HG02884 (cell line): ENCODE data around the gene MLXIPL.
A peak's percentile ranks its signal among the peaks of the same experiment; 100 is the strongest.
"Not testable (repeated sequence)": the region's sequence is repeated elsewhere in the genome, so short reads cannot be mapped to it uniquely, and the experiment has no call there.

Experiments
- ATAC-seq: cut with Tn5 transposase; IDR thresholded peaks from one replicate; pipeline ENCODE4 v1.9.1; 2021; ENCODE audit warnings: mild to moderate bottlenecking, moderate library complexity; ENCODE audit not compliant: unreplicated experiment

MLXIPL gene, protein sequence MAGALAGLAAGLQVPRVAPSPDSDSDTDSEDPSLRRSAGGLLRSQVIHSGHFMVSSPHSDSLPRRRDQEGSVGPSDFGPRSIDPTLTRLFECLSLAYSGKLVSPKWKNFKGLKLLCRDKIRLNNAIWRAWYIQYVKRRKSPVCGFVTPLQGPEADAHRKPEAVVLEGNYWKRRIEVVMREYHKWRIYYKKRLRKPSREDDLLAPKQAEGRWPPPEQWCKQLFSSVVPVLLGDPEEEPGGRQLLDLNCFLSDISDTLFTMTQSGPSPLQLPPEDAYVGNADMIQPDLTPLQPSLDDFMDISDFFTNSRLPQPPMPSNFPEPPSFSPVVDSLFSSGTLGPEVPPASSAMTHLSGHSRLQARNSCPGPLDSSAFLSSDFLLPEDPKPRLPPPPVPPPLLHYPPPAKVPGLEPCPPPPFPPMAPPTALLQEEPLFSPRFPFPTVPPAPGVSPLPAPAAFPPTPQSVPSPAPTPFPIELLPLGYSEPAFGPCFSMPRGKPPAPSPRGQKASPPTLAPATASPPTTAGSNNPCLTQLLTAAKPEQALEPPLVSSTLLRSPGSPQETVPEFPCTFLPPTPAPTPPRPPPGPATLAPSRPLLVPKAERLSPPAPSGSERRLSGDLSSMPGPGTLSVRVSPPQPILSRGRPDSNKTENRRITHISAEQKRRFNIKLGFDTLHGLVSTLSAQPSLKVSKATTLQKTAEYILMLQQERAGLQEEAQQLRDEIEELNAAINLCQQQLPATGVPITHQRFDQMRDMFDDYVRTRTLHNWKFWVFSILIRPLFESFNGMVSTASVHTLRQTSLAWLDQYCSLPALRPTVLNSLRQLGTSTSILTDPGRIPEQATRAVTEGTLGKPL

DNA sequence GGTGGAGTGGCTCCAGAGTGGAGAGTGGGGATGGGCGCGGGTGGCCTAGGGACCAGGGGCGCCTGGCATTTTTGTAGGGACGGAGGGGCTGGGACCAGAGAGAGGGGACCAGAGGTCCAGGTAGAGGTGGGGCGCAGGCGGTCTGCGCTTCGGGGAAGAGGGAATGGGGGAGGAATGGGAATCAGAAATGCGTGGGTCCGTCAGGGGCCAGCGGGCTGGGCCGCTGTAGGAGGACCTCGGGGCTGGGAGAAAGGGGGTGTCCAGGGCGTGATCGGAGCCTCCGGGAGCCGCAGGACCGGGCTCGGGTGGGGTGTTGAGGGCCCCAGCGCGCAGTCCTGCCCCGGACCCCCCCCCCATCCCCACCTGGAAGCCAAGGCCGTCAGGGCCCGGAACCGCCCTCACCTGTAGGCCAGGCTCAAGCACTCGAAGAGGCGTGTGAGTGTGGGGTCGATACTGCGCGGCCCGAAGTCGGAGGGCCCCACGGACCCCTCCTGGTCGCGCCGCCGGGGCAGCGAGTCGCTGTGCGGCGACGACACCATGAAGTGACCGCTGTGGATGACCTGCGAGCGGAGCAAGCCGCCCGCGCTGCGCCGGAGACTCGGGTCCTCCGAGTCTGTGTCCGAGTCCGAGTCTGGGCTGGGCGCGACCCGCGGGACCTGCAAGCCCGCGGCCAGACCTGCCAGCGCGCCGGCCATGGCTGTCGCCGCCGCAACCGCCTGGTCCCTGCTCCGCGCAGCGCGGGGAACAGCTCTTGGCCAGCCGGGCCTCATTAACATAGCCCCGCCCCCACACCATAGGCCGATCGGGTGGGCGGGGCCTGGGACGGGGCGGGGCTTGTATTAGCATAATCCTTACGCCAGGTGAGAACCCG is at the start of gene MLXIPL:
Gene MLXIPL (minus strand): TSS at position 725 of the 871 bp plus-strand sequence. CDS start 30 bp downstream, at position 695.
- no peak for ATAC-seq

DNA sequence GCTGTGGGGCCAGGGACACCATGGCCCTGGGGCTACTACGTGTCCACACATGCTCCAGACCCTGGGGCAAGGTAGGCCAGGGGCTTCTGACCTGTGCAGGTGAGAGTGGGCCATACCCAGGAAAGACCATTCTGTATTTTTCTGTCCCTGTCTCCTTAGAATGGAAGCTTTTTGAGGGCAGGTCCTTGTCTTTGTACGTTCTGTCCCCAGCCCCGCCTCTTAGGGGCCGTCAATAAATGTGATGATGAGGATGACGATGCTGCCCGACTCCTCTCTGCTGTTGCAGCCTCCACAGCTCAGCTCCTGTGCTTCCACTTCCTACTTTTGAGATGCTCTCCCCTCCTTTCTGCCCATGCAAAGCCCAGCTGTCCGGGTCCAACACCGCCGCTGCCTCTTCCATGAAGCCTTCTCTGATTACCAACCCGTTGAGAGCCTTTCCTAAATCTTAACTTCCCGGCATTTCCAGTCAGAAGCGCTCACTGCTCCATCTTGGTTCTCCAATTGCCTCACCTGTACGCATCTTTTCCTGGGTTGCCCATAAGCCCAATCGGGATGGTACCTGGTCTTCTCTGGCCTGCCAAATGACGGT is 47.6 kb upstream of the MLXIPL start:
- ATAC-seq: no peak

DNA sequence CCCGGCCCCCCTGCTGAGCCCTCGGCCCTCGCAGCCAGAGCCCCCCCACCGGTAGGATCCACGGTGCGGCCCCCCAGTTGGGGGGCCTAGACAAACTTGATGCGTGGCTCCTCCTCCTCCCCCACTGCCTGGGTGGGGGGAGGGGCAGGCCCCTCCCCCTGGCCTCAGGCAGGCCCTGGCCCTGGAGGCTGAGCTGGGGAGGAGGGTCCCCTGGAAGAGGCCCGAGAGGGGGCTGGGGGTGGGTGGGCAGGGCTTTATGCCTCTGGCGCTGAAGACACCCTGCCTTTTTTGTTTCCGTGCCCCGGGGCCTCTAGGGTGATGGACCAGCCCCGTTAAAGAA is 47.0 kb upstream of the MLXIPL start:
- ATAC-seq: no peak

DNA sequence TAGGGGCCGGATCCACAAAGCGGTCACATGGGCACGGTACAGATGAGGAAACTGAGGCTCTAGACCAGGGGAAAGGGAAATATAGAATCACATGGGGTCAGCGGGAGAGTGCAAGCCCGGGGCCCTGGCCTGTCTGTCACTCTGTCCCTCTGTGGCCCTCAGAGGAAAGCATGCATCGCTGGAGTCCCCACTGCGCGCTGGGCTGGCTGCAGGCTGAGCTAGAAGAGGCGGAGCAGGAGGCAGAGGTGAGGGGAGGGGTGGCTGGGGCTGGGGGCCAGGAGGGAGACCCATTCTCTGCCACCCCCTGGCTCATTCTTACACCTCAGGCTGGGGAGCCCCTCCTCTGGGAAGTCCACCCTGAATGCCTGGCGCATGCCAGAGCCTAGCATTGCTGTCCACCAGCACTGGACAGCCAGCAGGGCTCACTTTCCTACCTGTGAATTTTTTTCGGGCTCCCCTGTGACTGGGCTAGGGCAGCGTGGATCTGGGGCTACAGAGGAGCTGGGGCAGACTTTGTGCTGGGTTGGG is 45.6 kb upstream of the MLXIPL start:
- ATAC-seq: no peak

DNA sequence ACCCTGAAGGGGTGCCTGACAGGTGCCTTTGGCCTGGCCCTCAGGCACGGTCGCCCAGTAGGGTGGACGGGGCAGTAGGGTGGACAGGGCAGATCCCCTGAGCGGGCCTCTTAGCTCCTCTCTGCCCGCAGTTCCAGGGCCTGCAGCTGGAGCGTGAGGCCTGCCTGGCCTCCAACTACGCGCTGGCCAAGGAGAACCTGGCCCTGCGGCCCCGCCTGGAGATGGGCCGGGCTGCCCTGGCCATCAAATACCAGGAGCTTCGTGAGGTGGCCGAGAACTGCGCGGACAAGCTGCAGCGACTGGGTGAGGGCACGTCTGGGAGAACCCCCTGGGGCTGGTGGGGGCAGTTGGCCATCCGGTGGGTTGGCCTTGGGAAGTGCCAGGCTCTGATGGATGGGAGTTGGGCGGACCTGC is 45.0 kb upstream of the MLXIPL start:
- no peak for ATAC-seq

DNA sequence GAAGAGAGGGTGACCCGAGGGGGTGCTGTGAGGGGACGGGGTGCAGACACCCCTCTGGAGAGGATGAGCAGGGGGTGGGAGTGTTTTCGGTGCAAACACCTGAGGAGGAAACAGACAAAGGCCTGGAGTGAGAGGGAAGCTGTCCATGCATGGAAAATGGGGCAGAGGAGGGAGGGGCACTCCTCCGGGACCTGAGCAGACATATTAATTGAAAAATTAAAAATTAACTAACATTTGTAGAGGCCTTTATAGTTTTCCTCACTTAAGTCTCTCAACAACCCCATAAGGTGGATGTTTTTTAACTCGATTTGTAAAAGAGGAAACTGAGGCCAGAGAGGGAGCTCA is 44.5 kb upstream of the MLXIPL start:
- no peak for ATAC-seq

DNA sequence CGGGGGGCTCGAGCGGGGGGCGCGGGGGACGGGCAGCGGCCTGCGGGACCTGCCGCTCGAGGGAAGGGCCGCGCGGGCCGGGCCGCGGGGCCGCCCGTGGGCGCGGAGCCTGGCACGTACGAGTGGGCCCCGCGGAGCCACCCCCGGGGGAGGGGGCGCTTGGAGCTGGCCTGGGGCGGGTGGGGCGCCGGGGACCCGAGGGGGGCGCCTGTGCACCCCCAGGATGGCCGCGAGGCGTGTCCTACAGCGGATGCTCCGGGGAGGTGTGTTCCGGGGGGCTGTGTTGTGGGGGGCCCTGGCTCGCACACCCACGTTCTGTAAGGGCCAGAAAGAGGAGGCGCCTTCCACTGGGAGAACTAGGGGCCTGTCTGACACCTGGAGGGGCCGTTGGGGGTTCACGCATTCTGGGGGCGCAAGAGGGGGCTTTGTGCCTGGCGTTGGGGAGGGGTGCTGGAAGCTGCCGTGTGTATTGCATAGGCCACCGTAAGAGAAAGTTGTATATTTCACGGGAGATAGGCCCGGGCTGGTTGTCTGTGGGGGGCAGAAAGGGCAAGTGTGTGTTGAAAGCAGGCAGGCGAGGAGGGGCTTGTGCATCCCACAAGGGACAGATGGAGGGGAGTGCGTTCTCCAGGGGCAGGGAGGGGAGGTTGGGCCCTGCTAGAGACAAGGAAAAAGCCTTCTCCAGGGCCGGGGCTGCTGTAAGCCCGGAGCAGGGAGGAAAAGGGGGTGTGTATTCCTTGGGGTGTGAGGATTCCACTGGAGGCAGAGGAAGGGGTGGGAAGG is 44.0 kb upstream of the MLXIPL start:
- ATAC-seq: peak; percentile 15

DNA sequence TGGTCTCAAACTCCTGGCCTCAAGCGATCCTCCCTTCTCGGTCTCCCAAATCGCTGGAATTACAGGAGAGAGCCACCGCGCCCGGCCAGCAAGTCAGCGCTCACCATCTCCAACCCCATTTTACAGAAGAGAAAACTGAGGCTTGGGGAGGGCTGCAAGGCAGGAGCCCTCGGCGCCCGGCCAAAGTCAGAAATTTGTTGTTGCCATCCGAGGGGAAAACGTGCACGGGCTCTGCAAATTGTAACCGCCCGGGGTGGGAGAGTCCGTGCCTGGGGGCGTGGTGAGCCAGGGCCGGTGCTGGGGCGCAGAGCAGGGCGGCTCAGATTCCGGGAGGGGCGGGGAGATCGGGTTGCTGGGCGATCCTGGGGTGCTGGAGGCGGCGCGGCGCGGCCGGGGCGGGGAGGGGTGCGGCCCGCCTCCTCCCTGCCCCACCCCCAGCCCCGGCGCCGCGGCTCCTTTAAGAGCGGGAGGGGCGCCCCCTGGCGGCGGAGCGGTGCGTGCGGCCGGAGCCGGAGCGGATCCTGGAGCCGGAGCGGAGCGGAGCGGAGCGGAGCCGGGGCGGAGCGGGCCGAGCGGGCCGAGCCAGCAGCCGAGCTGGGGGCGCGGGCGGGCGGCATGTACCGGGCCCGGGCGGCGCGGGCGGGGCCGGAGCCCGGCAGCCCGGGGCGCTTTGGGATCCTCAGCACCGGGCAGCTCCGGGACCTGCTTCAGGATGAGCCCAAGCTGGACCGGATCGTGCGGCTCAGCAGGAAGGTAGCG is 43.2 kb upstream of the MLXIPL start, which contains the start of gene VPS37D:
Gene VPS37D (plus strand): TSS at position 488 of the 759 bp plus-strand sequence. CDS start 128 bp downstream, at position 616.
- ATAC-seq: peak; percentile 93

DNA sequence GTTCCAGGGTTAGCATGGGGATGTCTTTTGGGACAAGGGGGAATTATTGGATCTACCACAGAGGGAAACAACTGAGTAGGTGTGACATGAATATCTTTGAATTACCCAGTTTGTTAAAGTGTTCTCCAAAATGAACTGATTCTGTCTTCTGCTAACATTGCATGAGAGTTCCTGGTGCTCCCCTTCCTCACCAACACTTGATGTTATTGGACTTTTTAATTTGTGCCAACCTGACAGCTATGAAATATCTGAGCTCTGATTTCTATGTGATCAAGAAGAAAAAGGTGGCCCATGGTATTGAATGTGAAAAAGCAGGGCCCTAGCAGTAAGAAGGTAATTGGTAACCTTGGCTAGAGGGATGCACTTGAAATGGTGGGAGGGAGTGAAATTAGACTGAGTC is 38.7 kb upstream of the MLXIPL start:
- no peak for ATAC-seq

DNA sequence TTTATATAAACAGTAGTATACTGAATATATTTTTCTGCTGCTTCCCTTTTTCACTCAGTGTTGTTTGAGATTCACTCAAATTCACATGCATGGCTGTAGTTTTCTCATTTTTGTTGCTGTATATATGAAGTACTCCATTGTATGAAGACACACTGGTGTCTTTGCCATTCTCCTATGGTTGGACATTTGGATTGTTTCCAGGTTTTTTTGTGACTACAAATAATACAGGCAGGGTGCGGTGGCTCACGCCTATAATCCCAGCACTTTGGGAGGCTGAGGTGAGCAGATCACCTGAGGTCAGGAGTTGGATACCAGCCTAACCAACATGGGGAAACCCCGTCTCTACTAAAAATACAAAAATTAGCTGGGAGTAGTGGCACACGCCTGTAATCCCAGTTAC is 36.3 kb upstream of the MLXIPL start:
- ATAC-seq: not testable (repeated sequence)

DNA sequence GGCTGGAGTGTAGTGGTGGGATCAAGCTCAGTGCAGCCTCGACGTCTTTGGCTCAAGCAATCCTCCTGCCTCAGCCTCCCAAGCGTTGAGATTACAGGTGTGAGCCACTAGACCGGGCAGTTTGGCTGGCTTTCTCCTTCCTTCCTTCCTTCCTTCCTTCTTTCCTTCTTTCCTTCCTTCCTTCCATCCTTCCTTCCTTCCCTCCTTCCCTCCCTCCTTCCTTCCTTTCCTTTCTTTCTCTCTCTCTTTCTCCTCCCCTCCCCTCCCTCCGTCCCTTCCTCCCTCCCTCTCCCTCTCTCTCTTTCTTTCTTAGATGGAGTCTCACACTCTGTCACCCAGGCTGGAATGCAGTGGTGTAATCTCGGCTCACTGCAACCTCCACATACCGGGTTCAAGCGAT is 35.7 kb upstream of the MLXIPL start:
- no peak for ATAC-seq

DNA sequence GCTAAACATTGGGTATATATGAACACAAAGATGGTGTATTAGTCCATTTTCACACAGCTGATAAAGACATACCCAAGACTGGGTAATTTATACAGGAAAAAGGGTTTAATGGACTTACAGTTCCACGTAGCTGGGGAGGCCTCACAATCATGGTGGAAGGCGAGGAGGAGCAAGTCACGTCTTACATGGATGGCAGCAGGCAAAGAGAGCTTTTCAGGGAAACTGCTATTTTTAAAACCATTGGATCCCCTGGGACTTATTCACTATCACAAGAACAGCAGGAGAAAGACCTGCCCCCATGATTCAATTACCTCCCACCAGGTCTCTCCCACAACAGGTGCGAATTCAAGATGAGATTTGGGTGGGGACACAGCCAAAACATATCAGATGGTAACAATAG is 31.0 kb upstream of the MLXIPL start:
- not testable (repeated sequence) for ATAC-seq

DNA sequence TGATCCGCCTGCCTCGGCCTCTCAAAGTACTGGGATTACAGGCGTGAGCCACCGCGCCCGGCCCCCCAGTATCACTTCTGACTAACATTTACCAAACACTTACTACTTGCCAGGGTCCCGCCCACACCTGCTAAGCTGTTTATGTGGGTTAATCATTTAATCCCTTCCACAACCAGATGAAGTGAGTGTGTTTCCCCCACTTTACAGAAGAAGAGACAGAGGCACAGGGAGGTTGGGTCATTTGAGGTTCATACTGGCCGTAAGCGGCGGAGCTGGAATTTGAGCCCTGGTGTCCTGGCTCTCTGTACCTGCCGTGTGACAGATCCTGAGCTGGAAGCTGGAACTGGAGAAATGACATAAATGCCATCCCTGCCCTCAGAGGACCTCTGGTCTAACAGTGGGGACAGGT is 28.2 kb upstream of the MLXIPL start:
- no peak for ATAC-seq

DNA sequence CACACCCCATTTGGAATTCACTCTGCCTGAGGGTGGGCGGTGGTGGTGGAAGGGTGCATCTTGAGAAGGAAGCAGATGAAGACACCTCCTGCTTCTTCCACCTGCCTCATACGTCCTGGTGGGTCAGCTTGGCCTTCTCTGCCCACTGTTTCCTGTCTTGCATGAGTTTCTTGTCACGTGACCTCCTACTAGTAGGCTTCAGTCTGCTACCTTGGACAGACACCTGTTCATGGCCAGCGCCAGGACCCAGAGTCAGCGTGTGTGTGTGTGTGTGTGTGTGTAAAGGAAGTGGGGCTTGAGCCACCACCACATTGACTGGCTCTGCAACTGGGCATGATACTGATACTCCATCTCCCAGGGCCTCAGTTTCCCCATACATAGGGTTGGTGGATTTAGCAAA is 26.2 kb upstream of the MLXIPL start:
- no peak for ATAC-seq

DNA sequence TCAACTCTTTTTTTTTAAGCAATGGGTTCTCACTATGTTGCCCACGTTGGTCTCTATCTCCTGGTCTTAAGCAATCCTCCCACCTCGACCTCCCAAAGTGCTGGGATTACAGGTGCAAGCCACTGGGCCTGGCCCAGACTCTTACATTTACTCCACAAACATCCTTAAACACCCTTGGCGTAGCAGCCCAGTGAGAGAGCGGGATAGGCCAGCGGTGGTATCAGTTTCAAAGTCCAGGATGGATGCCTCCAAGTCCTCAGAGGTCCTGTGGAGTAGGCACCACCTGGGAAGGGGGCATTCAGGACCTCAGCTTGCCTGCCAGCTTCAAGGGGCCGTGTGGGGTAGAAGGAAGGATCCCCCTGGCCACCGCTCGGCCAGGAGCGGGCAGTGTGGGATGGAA is 25.3 kb upstream of the MLXIPL start:
- no peak for ATAC-seq

DNA sequence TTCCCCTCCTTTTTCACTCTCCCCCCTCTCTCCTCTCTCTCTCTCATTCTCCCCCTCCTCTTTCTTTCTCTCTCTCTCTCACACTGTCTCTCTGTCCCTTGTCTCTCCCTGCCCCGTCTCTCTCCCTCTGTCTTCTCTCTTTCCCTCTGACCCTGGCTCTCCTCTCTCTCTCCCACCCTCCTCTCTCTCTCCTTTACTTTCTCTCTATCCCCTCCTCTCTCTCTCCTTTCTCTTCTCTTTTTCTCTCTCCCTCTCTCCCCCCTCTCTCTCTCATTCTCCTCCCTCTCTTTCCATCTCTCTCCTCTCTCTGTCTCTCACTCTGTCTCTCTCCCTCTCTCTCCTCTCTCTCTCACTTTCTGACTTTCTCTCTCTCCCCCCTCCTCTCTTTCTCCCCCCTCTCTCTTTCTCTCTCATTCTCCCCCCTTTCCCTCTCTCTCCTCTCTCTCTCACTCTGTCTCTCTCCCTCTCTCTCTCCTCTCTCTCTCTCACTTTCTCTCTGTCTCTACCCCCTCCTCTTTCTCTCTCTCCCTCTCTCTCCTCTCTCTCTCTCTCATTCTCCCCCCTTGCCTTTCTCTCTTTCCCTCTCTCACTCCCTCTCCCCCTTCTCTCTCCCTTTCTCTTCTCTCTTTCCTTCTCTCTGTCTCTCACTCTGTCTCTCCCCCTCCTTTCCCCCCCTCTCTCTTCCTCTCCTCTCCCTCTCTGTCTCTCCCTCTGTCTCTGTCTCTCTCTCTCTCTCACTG is 24.4 kb upstream of the MLXIPL start:
- no peak for ATAC-seq

DNA sequence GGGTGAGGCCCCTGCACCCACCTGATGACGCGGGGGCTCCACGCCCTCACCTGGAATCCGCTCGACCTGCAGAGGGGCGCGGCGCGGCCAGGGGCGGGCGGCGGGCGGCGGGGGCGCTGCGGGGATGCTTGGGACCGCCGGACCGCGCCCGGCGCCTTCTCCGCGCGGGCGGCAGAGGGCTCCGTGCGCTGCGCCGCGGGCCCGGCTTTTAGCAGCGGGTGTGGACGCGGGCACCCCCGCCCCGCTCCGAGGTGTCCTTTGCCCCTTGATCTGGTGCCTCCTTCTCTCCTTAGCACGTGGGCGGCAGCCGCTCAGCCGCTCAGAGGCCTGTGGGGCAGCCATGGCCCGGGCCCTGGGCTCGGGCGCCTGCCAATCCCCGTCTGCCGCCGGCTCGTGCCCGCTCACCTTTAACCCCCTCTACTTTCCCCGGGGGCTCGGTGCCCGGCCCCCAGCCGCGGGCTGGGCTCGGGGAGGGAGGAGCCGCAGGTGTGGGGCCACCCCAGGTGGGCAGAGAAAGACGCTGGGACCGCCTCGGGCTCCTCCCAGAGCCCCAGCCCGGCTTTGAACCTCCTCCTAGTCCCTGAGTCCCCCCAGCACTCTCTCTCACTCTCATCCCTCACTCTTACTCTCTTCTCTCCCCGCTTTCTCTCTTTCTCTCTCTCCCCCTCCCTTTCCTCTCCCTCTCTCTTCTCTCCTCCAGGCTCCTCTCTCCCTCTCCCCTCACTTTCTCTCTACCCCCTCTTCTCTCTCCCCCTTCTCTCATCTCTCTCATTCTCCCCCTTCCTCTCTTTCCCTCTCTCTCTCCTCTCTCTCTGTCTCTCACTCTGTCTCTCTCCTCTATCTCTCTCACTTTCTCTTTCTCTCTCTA is 23.6 kb upstream of the MLXIPL start:
- ATAC-seq: no peak
